ENCODE measurements around the gene TNFRSF1B.

The TNFRSF1B gene

DNA sequence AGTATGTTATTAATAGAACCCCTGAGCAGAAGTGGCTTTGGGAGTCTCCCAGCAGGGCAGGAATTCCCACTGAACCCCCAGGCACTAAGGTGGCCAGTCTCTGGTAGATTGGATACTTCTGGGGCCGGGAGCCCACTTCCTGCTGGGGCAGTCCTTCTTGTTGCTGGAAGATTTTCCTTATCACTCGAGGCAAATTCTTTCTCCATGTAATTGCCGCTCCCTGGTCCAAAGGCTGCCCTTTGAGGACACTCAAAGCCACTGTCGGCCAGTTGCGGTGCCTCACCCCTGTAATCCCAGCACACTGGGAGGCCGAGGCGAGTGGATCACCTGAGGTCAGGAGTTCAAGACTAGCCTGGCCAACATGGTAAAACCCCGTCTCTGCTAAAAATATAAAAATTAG is 22.6 kb upstream of the TNFRSF1B start:
- DNase-seq, result no peak
- Histone ChIP-seq H3K9ac (ENCODE audit: low read length) (no peak overlapping the region), H3K36me3 (replicated peaks; ENCODE audit: insufficient read depth, low read length) (no peaks in the 10 kb centered on the region), H3K27ac (ENCODE audit: low read length) (no peak overlapping the region), H3K79me2 (ENCODE audit: low read length) (no peaks in the 10 kb centered on the region), H3F3A (ENCODE audit: insufficient read depth, low read length) (no peaks in the 10 kb centered on the region), H3K4me1 (ENCODE audit: low read length) (peaks cover 21% of the 10 kb centered on the region), H3K9me2 (replicated peaks; ENCODE audit: insufficient read depth, low read length) (no peaks in the 10 kb centered on the region), H3K9me3 (replicated peaks; ENCODE audit: insufficient read depth, low read length) (no peaks in the 10 kb centered on the region), H3K4me3 (ENCODE audit: low read length) (no peak overlapping the region), H3K27me3 (replicated peaks; ENCODE audit: insufficient read depth, low read length) (peaks cover 16% of the 10 kb centered on the region), H2AFZ (ENCODE audit: low read length) (no peak overlapping the region), H4K20me1 (ENCODE audit: insufficient read depth, low read length) (no peaks in the 10 kb centered on the region), H3K4me2 (ENCODE audit: low read depth, low read length) (no peak overlapping the region)
- TF ChIP-seq, protein P1, sequence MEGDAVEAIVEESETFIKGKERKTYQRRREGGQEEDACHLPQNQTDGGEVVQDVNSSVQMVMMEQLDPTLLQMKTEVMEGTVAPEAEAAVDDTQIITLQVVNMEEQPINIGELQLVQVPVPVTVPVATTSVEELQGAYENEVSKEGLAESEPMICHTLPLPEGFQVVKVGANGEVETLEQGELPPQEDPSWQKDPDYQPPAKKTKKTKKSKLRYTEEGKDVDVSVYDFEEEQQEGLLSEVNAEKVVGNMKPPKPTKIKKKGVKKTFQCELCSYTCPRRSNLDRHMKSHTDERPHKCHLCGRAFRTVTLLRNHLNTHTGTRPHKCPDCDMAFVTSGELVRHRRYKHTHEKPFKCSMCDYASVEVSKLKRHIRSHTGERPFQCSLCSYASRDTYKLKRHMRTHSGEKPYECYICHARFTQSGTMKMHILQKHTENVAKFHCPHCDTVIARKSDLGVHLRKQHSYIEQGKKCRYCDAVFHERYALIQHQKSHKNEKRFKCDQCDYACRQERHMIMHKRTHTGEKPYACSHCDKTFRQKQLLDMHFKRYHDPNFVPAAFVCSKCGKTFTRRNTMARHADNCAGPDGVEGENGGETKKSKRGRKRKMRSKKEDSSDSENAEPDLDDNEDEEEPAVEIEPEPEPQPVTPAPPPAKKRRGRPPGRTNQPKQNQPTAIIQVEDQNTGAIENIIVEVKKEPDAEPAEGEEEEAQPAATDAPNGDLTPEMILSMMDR (IDR thresholded peaks at IDR 0.05; ENCODE audit: low read length), result no peak
- no peak for TF ChIP-seq EZH2 (optimal IDR thresholded peaks at IDR 0.05; ENCODE audit: low read depth, low read length)
- TF ChIP-seq EZH2phosphoT487 (IDR thresholded peaks at IDR 0.05; ENCODE audit: low read length), result no peak

DNA sequence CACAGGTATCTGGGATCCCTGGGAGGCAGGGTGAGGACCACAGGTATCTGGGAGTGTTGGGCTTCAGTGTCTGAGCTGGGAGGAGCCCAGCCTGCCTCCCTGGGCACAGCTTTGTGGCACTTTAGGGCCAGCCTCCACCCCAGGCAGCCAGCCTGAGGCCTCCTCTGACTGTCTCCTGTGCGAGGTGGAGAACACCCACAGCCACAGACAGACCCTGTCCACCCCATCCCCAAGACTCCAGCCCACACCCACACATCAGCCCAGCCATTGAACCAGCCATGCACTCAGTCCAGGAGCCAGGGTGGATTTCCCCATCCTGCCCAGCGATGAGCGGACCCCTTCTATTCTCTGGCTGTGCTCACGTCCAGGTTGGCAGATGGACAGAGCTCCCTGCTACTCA is 21.8 kb upstream of the TNFRSF1B start:
- Histone ChIP-seq H3K4me1 (ENCODE audit: low read length) (peaks cover 21% of the 10 kb centered on the region), H3K9ac (ENCODE audit: low read length) (no peak overlapping the region)
- no peak for DNase-seq

DNA sequence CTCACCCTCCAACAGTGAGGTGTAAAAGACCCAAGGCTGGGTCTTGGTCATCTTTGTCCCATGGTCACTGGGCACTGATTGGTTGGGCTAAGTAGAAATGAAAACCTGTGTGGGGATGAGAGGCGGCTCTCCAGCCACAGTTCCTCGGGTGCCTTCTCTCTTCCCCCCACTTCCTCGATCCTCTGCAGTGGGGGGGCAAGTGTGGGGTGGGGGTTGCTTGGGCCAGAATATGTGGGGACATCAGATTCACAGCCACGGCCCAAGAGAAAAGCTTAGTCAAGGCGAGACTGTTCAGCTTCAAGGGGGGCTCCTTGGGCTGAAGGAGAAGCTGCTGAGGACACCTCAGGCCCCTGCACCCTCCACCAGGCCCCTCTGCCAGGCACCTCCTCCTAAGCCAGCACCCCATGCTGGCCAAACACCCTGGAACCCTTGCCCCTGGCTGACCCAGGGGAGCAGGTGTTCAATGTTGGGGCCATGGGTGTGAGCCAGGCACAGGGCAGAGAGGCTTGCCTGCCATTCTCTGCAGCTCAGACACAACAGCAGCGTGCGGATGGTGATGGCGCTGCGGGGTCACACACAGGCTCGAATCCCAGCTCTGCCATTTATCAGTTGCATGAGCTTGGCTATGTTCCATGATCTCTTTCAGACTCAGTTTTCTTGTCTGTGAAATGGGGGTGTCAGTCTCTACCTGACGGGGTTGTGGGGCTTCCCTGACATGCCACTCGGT is 21.0 kb upstream of the TNFRSF1B start:
- no peak overlapping the region for H3K9ac ChIP-seq (ENCODE audit: low read length)
- H2AFZ ChIP-seq (ENCODE audit: low read length), result no peak overlapping the region
- H3K9me2 ChIP-seq (replicated peaks; ENCODE audit: insufficient read depth, low read length), result no peaks in the 10 kb centered on the region
- no peak overlapping the region for H3K4me3 ChIP-seq (ENCODE audit: low read length)
- H4K20me1 ChIP-seq (ENCODE audit: insufficient read depth, low read length), result no peaks in the 10 kb centered on the region
- no peaks in the 10 kb centered on the region for H3K9me3 ChIP-seq (replicated peaks; ENCODE audit: insufficient read depth, low read length)
- no peak overlapping the region for H3K4me2 ChIP-seq (ENCODE audit: low read depth, low read length)
- H3K27ac ChIP-seq (ENCODE audit: low read length), result no peak overlapping the region
- peaks cover 21% of the 10 kb centered on the region for H3K4me1 ChIP-seq (ENCODE audit: low read length)
- TF ChIP-seq, protein P1 (IDR thresholded peaks at IDR 0.05; ENCODE audit: low read length), result no peak
- TF ChIP-seq EZH2phosphoT487 (IDR thresholded peaks at IDR 0.05; ENCODE audit: low read length) (no peak), EZH2 (optimal IDR thresholded peaks at IDR 0.05; ENCODE audit: low read depth, low read length) (no peak)
- H3K79me2 ChIP-seq (ENCODE audit: low read length), result no peaks in the 10 kb centered on the region
- no peaks in the 10 kb centered on the region for H3F3A ChIP-seq (ENCODE audit: insufficient read depth, low read length)
- no peaks in the 10 kb centered on the region for H3K36me3 ChIP-seq (replicated peaks; ENCODE audit: insufficient read depth, low read length)
- H3K27me3 ChIP-seq (replicated peaks; ENCODE audit: insufficient read depth, low read length), result peaks cover 16% of the 10 kb centered on the region
- no peak for DNase-seq

More for the DNA sequence above, 21.8 kb upstream of the TNFRSF1B start:
- H3K79me2 ChIP-seq (ENCODE audit: low read length), result no peaks in the 10 kb centered on the region
- no peaks in the 10 kb centered on the region for H3K9me3 ChIP-seq (replicated peaks; ENCODE audit: insufficient read depth, low read length)
- H3K9me2 ChIP-seq (replicated peaks; ENCODE audit: insufficient read depth, low read length), result no peaks in the 10 kb centered on the region
- H3K27ac ChIP-seq (ENCODE audit: low read length), result no peak overlapping the region
- H3K36me3 ChIP-seq (replicated peaks; ENCODE audit: insufficient read depth, low read length), result no peaks in the 10 kb centered on the region
- no peak overlapping the region for H3K4me3 ChIP-seq (ENCODE audit: low read length)
- peaks cover 16% of the 10 kb centered on the region for H3K27me3 ChIP-seq (replicated peaks; ENCODE audit: insufficient read depth, low read length)
- H2AFZ ChIP-seq (ENCODE audit: low read length), result no peak overlapping the region
- TF ChIP-seq, protein P1 (IDR thresholded peaks at IDR 0.05; ENCODE audit: low read length), result no peak
- TF ChIP-seq EZH2 (optimal IDR thresholded peaks at IDR 0.05; ENCODE audit: low read depth, low read length) (no peak), EZH2phosphoT487 (IDR thresholded peaks at IDR 0.05; ENCODE audit: low read length) (no peak)
- H3K4me2 ChIP-seq (ENCODE audit: low read depth, low read length), result no peak overlapping the region
- H3F3A ChIP-seq (ENCODE audit: insufficient read depth, low read length), result no peaks in the 10 kb centered on the region
- no peaks in the 10 kb centered on the region for H4K20me1 ChIP-seq (ENCODE audit: insufficient read depth, low read length)
